K562 (cell line): Measurements from ENCODE around the gene SON. TPM values are rescaled to one million over a fixed set of nuclear protein-coding genes. Genes with fewer than 3 reads are reported as not detected.
A peak's percentile ranks its signal among the peaks of the same experiment; 100 is the strongest.

Source experiments
- ARID3A ChIP-seq: IDR thresholded peaks from 2 replicates; pipeline ENCODE4 v1.6.1; 2012; ENCODE audit warnings: low read depth, low read length, improper control_type of control experiment, borderline replicate concordance
- ASH1L ChIP-seq: fragments of 450-650 bp; IDR thresholded peaks from 2 replicates; pipeline ENCODE4 v1.6.1; 2018; ENCODE audit warnings: borderline replicate concordance, mild to moderate bottlenecking, low read depth; ENCODE audit not compliant: partially characterized antibody
- FOXK2 ChIP-seq, 2 experiments: fragments of 450-650 bp; IDR thresholded peaks in 1 of 2; conservative IDR thresholded peaks in 1 of 2; 2 replicates each; pipeline ENCODE4 v1.6.1; 2016; ENCODE audit warnings: low read depth in 2 of 2, mild to moderate bottlenecking in 1 of 2
- HNRNPL ChIP-seq: fragments of 200-400 bp; formaldehyde crosslinking; IDR thresholded peaks from 2 replicates; pipeline ENCODE4 v1.6.1; 2017; ENCODE audit warnings: low read depth, mild to moderate bottlenecking, low read length
- MAX ChIP-seq: sonication (generic); formaldehyde crosslinking; IDR thresholded peaks from 2 replicates; pipeline ENCODE4 v1.9.0; 2022; ENCODE audit warnings: mild to moderate bottlenecking, missing genetic modification reagents
- MCM3 ChIP-seq: fragments of 450-650 bp; IDR thresholded peaks from 2 replicates; pipeline ENCODE4 v1.6.1; 2016
- MIER1 ChIP-seq: fragments of 450-650 bp; IDR thresholded peaks from 2 replicates; pipeline ENCODE4 v1.6.1; 2016; ENCODE audit warnings: antibody characterized with exemption, mild to moderate bottlenecking, low read depth
- NCOA4 ChIP-seq: fragments of 450-650 bp; IDR thresholded peaks from 2 replicates; pipeline ENCODE4 v1.6.1; 2018; ENCODE audit warnings: mild to moderate bottlenecking; ENCODE audit not compliant: partially characterized antibody
- NFXL1 ChIP-seq: fragments of 450-650 bp; formaldehyde crosslinking; IDR thresholded peaks from 2 replicates; pipeline ENCODE4 v1.4.0; 2021; ENCODE audit warnings: mild to moderate bottlenecking
- PURB ChIP-seq: sonication (generic); formaldehyde crosslinking; IDR thresholded peaks from 2 replicates; pipeline ENCODE4 v1.9.0; 2021; ENCODE audit warnings: low read depth, mild to moderate bottlenecking, missing genetic modification reagents
- RFX1 ChIP-seq: fragments of 450-650 bp; IDR thresholded peaks from 2 replicates; pipeline ENCODE4 v1.6.1; 2016; ENCODE audit warnings: mild to moderate bottlenecking, moderate library complexity
- SMAD3 ChIP-seq: fragments of 450-650 bp; formaldehyde crosslinking; conservative IDR thresholded peaks from 2 replicates; pipeline ENCODE4 v1.4.0; 2020; ENCODE audit warnings: mild to moderate bottlenecking
- SRF ChIP-seq, 2 experiments: fragments of 250-450, 450-650 bp in 1 of 2; sonication (Bioruptor Pico) in 1 of 2; sonication (generic) in 1 of 2; formaldehyde crosslinking; IDR thresholded peaks; 2 replicates each; pipeline versions ENCODE4 v1.5.0 to v1.5.1; 2020 to 2022; ENCODE audit warnings: mild to moderate bottlenecking in 1 of 2, missing genetic modification reagents in 1 of 2
- TAF1 ChIP-seq: IDR thresholded peaks from 2 replicates; pipeline ENCODE4 v1.6.1; 2011; ENCODE audit warnings: mild to moderate bottlenecking, low read length, moderate library complexity; ENCODE audit not compliant: insufficient read depth, control insufficient read depth, severe bottlenecking; ENCODE audit errors: extremely low read depth
- TCF7 ChIP-seq: sonication (generic); IDR thresholded peaks from 2 replicates; pipeline ENCODE4 v1.6.1; 2016; ENCODE audit warnings: antibody characterized with exemption, borderline replicate concordance
- TEAD4 ChIP-seq, 2 experiments: sonication (generic) in 1 of 2; formaldehyde crosslinking in 1 of 2; IDR thresholded peaks; 2 replicates each; pipeline versions ENCODE4 v1.6.1 to v1.8.0; 2012 to 2022; ENCODE audit warnings: borderline replicate concordance in 1 of 2, inconsistent platforms in 1 of 2, low read length in 1 of 2, mild to moderate bottlenecking in 1 of 2, missing genetic modification reagents in 1 of 2
- ZFP1 ChIP-seq: fragments of 450-650 bp; formaldehyde crosslinking; IDR thresholded peaks from 2 replicates; pipeline ENCODE4 v1.4.0; 2020; ENCODE audit warnings: mild to moderate bottlenecking, mixed read lengths
- ZHX1 ChIP-seq: fragments of 150-350 bp; conservative IDR thresholded peaks from 2 replicates; pipeline ENCODE4 v1.6.1; 2014; ENCODE audit warnings: low read length
- ZNF398 ChIP-seq: fragments of 250-450 bp; sonication (Bioruptor Pico); IDR thresholded peaks from 2 replicates; pipeline ENCODE4 v1.8.0; 2021; ENCODE audit warnings: moderate library complexity, mild to moderate bottlenecking, inconsistent platforms
- polyA plus RNA-seq, 8 experiments: library from polyadenylated mRNA; depleted of rRNA in 4 of 8; stranded (reverse) in 5 of 8; unstranded in 3 of 8; fragments of >200 nt; fragmentation: Nextera tagmentation in 2 of 8; fragmentation: Illumina TruSeq in 1 of 8; extraction: Ambion mirVana in 2 of 8; extraction: Trizol in 1 of 8; gene quantifications; 2 replicates each; pipeline versions ENCODE4 v1.2.1 to v1.2.3, GENCODE V29; 2011 to 2014; ENCODE audit warnings: inconsistent platforms in 1 of 8, missing spikeins in 1 of 8
- total RNA-seq, 7 experiments: library from RNA; depleted of rRNA in 6 of 7; stranded (reverse); fragments of >200 nt in 6 of 7; fragmentation: Illumina TruSeq in 2 of 7; extraction: Trizol in 2 of 7; gene quantifications; 2 replicates each; pipeline versions ENCODE4 v1.2.1 to v1.2.3, GENCODE V29; 2011 to 2021; ENCODE audit warnings: low replicate concordance in 1 of 7
- TF ChIP-seq, protein P1 (sequence below), 3 experiments: fragments of 200-800 bp in 1 of 3; sonication (Bioruptor generic) in 1 of 3; sonication (generic) in 1 of 3; formaldehyde crosslinking in 1 of 3; IDR thresholded peaks; 2 replicates each; pipeline versions ENCODE4 v1.6.1 to v1.8.0; 2016 to 2022; ENCODE audit warnings: mild to moderate bottlenecking in 2 of 3, missing compliant biosample characterization in 2 of 3, missing genetic modification characterization in 2 of 3, missing genetic modification reagents in 1 of 3

The SON gene
- total and polyA plus RNA-seq, 9 of the 15 experiments (the other 6 are each of a cell fraction or from before 2014, with no cell fraction given): 105 to 742 (median 187) TPM

DNA sequence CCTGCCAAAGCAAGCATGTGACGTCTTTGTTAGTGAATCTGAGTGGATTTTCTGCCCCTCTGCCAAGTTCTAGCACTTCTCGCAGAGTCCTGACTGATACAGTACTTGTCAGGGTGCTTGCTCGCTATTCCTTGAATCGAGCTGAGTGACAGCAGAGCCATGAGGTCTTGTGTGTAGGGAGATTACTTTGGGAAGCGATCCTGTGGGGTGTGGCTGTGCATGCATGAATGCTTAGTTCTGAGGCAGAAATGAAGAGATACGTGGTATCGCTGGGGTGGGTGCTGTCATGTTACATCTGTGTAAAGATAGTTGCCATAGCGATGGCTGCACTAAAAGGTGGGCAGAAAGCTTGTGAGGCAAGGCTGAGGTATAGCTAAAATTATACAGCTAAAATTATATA, 32.0 kb upstream of the SON start (continued):
- TF ChIP-seq ZNF398 (CRISPR knock-in tag) (no peak), TCF7 (no peak), ASH1L (no peak), MAX (no peak), RFX1 (peak; percentile 93), MCM3 (no peak), TEAD4 (IDR thresholded peaks at IDR 0.05; ENCODE audit: low read length) (peak; percentile 82), TEAD4 (CRISPR knock-in tag; IDR thresholded peaks at IDR 0.05; ENCODE audit: borderline replicate concordance) (no peak), SRF (CRISPR knock-in tag; IDR thresholded peaks at IDR 0.05) (no peak), PURB (CRISPR knock-in tag) (no peak), FOXK2 (conservative IDR thresholded peaks at IDR 0.05 in 1 of 2, IDR thresholded peaks at IDR 0.05 in 1 of 2; ENCODE audit: low read depth in 2 of 2) (peak in 1 of 2 experiments; percentile 60; a peak in 1 of 4 replicates), ZHX1 (no peak), ZFP1 (CRISPR knock-in tag) (no peak), SMAD3 (CRISPR knock-in tag) (no peak), MIER1 (no peak), NCOA4 (no peak), HNRNPL (no peak), NFXL1 (CRISPR knock-in tag) (no peak), ARID3A (0 out of 2 replicates have a peak, but pooled peaks have one; percentile 29), TAF1 (no peak)
- TF ChIP-seq, protein P1, sequence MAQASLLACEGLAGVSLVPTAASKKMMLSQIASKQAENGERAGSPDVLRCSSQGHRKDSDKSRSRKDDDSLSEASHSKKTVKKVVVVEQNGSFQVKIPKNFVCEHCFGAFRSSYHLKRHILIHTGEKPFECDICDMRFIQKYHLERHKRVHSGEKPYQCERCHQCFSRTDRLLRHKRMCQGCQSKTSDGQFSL (CRISPR knock-in tag; IDR thresholded peaks at IDR 0.05): no peak
- TF ChIP-seq, protein P1 (tag; IDR thresholded peaks at IDR 0.05): no peak
